Heart left ventricle (tissue), 13 donors: ENCODE measurements around the gene XRCC5.

Experiments
- CTCF ChIP-seq, 12 donors: fragments of 200-600 bp; sonication (generic) in 4 of 12; IDR thresholded peaks; one replicate each; pipeline versions ENCODE4 v1.5.0 to v1.8.0; 2018 to 2022; ENCODE audit warnings: antibody characterized with exemption in 12 of 12, mild to moderate bottlenecking in 5 of 12
- POLR2A ChIP-seq, 2 donors: fragments of 450-650 bp; IDR thresholded peaks; one replicate each; pipeline ENCODE4 v1.6.1; 2017; ENCODE audit warnings: antibody characterized with exemption in 2 of 2, mild to moderate bottlenecking in 2 of 2, moderate library complexity in 2 of 2
- donor health status: ischemic (EF 13 %, LVEDD 7.1; RV severe dilation, severe dysfunction).
- donor health status: DM: no; HTN: yes; CAD: no.
- donor health status: DM: no; HTN: no; CAD: no.
- donor health status: ischemic (EF 25% LVEDD 6.9; RV normal size, moderate dysfunction).
- donor health status: ischemic (EF 25% LVEDD 5.7; RV mildly dilated, moderate dysfunction).
- donor health status: ischemic (EF 35%, LVEDD 5.7; RV mildly dilated, moderate dysfunction).
- donor health status: nonischemic (EF 11% LVEDD 7.7; RV severe dilation, severe dysfunction).
- donor health status: DM: yes; HTN: yes; CAD: no.
- donor health status: PGD.
- donor health status: ischemic (EF 29% LVEDD 5.4; RV normal size, mild dysfunction).
- donor health status: nonischemic (EF 23%, LVEDD 6.1; RV moderate dilation, normal function).

- no peak for TF ChIP-seq CTCF (IDR thresholded peaks at IDR 0.05)
- no peak for TF ChIP-seq POLR2A (IDR thresholded peaks at IDR 0.05)
Measured at GRCh38 chr2:216112926-216113325, 3.8 kb downstream of the XRCC5 start.
